Measurements from ENCODE around the gene ZNF610.
A peak's percentile ranks its signal among the peaks of the same experiment; 100 is the strongest.

ZNF610 gene

DNA sequence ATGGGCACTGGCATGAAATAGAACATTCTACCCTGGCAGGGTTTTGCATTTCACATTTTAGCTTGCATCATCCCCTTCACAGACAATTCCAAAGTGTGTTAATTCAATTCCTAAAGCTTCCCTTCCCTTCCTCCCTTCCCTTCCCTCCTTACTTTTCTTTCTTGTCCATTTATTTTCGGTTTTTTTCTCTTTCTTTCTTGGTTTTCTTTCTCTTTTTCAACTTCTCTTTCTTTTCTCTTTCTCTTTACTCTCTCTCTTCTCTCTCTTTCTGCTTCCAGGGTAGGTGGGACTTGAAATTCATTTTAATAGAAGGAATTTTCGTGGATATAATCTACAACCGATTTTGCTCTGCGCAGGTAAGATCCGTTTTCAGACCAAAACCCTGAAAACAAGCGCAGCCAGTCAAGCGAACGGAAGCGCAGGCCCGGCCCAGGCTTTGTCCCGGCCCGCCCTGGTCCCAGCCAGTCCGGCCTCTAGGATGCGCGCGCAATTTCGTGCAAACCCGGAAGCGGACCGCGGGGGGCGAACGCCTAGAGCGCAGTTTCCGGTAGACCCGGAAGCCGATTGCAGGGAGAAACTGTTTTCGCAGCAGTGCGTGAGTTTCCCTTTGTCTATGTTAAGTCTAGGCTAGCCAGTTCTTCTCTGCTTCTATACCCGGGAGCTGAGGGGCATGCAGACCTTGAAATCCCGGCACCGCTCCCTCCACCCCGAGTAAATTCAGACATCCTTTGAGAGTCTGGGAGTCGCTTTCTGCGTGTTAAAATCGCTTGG lies 61.5 kb downstream of the ZNF610 start, which contains the start of gene ZNF528:
Gene ZNF528, plus strand, starts transcription at position 540 of the 771 bp plus-strand sequence. CDS start 4,165 bp downstream, outside the sequence.
- DNase-seq (ENCODE audit: low read depth) = peak; percentile 96
- peak within 1 kb of the TSS; percentile 69 for H3K4me3 ChIP-seq (replicated peaks; ENCODE audit: low read depth, low read length)
- TF ChIP-seq, protein P1, sequence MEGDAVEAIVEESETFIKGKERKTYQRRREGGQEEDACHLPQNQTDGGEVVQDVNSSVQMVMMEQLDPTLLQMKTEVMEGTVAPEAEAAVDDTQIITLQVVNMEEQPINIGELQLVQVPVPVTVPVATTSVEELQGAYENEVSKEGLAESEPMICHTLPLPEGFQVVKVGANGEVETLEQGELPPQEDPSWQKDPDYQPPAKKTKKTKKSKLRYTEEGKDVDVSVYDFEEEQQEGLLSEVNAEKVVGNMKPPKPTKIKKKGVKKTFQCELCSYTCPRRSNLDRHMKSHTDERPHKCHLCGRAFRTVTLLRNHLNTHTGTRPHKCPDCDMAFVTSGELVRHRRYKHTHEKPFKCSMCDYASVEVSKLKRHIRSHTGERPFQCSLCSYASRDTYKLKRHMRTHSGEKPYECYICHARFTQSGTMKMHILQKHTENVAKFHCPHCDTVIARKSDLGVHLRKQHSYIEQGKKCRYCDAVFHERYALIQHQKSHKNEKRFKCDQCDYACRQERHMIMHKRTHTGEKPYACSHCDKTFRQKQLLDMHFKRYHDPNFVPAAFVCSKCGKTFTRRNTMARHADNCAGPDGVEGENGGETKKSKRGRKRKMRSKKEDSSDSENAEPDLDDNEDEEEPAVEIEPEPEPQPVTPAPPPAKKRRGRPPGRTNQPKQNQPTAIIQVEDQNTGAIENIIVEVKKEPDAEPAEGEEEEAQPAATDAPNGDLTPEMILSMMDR (IDR thresholded peaks at IDR 0.05; ENCODE audit: low read length, missing control alignments) = no peak

DNA sequence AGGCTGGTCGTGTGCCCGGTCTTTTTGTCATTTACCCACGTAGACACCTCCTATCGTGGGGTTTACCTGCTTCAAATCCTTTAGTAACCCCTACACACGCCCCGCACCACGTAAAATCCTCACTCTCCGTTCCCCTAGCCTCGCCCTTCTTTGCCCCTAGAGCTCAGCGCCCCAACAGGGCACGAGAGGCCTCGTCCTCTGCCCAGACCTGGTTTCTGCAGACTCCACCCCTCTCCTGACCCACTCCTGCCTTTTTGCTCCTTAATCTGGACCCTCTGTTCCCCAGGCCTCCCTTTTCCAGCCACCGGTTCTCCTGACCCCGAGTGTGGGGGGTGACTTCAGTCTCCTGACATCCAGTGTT lies 62.0 kb downstream of the ZNF610 start:
- TF ChIP-seq, protein P1 (IDR thresholded peaks at IDR 0.05; ENCODE audit: low read length, missing control alignments) = no peak
- peak overlapping the region; percentile 69 for H3K4me3 ChIP-seq (replicated peaks; ENCODE audit: low read depth, low read length)
- DNase-seq (ENCODE audit: low read depth) = peak; percentile 7

DNA sequence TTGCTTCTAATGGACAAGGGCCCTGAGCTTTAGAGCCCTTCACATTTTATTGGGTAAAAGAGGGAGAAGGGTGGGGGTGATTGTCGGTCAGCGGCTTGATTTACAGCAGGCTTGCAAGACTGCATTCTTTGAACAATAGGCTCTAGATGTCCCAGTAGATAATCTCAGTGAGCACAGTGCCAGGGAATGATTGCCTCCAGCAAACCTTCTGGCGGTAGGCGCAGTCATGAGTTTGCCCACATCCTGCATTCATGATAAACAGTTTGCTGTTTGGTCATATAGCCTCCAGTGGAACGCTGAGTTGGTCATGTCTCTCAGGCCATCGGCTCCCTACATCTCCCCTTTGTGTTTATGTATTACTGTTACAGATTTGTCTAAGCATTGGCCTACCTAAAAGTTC lies 74.2 kb downstream of the ZNF610 start:
- TF ChIP-seq, protein P1 (IDR thresholded peaks at IDR 0.05; ENCODE audit: low read length, missing control alignments) = no peak
- no peak overlapping the region for H3K4me3 ChIP-seq (replicated peaks; ENCODE audit: low read depth, low read length)
- no peak for DNase-seq (ENCODE audit: low read depth)

DNA sequence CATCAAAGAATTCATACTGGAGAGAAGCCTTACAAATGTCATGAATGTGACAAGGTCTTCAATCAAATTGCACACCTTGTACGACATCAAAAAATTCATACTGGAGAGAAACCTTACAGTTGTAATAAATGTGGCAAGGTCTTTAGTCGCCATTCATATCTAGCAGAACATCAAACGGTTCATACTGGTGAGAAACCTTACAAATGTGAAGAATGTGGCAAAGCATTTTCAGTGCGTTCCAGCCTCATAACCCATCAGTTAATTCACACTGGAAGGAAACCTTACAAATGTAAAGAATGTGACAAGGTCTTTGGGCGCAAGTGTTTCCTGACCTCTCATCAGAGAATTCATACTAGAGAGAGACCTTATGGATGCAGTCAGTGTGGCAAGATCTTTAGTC lies 79.7 kb downstream of the ZNF610 start:
- no peak for DNase-seq (ENCODE audit: low read depth)

More for the DNA sequence above, 79.7 kb downstream of the ZNF610 start:
- TF ChIP-seq, protein P1 (IDR thresholded peaks at IDR 0.05; ENCODE audit: low read length, missing control alignments) = no peak
- no peak overlapping the region for H3K4me3 ChIP-seq (replicated peaks; ENCODE audit: low read depth, low read length)
